22Rv1 (cell line): ENCODE results near the gene ITGB1.
"Not testable (repeated sequence)": the region's sequence is repeated elsewhere in the genome, so short reads cannot be mapped to it uniquely, and the experiment has no call there.

Source experiments
- H3K27ac ChIP-seq: fragments of 450-650 bp; 2 replicates; pipeline ENCODE4 v1.5.1; 2017
- ZFX ChIP-seq: fragments of 450-650 bp; IDR thresholded peaks from 2 replicates; pipeline ENCODE4 v1.6.1; 2017; ENCODE audit warnings: antibody characterized with exemption, borderline replicate concordance
- TF ChIP-seq, protein P1 (sequence below): fragments of 450-650 bp; IDR thresholded peaks from 2 replicates; pipeline ENCODE4 v1.5.1; 2017; ENCODE audit warnings: mild to moderate bottlenecking

The ITGB1 gene

DNA sequence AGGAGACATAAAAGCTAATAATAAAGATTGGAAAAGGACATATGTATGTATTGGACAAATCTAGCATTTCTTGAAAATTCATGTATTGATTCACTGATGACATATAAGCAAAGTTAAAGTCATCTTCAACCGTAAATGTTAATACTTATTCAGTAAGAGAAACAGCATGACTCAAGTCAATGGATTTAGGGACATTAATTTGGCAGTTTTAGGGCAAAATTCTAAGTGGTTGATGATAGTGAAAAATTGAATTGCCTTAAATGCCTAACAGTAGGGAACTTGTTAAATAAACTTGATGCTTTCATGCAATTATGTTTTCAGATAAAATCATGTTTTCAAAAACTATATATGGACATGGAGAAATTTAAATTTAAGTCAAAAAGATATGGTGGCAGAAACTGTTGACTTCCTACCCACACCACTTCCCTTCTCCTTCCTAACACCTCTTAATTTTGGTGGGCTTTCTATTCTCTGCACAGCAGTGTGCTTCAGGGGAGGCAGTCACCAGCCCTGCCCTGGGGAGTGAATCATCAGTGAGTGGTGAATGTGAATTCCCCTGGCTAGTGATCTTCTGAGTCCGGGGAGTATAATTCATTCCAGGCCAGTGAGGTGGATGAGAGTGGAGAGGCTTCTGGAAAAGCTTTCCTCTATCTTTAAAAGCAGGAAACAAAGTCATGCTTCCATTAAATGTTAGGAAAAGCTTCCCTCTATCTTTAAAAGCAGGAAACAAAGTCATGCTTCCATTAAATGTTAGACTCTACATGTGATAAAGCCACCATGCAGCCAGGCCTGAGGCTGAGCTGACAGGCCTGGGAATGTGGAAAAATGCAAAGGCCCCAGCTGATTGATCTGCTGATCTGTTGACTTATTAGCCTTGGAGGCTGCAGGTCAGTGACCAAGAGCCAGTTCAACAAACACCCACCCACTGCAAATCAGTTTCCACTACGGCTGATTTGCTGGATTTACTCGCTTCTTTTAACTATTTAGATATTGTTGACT is 25.2 kb upstream of the ITGB1 start:
- no peak overlapping the region for H3K27ac ChIP-seq
- TF ChIP-seq, protein P1, sequence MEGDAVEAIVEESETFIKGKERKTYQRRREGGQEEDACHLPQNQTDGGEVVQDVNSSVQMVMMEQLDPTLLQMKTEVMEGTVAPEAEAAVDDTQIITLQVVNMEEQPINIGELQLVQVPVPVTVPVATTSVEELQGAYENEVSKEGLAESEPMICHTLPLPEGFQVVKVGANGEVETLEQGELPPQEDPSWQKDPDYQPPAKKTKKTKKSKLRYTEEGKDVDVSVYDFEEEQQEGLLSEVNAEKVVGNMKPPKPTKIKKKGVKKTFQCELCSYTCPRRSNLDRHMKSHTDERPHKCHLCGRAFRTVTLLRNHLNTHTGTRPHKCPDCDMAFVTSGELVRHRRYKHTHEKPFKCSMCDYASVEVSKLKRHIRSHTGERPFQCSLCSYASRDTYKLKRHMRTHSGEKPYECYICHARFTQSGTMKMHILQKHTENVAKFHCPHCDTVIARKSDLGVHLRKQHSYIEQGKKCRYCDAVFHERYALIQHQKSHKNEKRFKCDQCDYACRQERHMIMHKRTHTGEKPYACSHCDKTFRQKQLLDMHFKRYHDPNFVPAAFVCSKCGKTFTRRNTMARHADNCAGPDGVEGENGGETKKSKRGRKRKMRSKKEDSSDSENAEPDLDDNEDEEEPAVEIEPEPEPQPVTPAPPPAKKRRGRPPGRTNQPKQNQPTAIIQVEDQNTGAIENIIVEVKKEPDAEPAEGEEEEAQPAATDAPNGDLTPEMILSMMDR = no peak
- no peak for TF ChIP-seq ZFX

DNA sequence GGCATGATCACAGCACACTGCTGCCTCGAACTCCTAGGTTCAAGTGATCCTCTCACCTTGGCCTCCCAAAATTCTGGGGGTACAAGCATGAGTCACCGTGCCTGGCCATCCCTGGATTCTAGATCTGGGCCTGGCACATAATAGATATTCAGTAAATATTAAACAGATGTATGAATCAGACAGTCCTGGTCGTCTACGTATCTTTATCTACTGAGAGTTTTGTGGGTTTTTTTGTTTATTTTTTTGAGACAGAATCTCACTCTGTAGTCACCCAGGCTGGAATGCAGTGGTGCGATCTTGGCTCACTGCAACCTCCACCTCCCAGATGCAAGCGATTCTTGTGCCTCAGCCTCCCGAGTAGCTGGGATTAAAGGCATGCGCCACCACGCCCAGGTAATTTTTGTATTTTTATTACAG is 24.3 kb upstream of the ITGB1 start:
- TF ChIP-seq, protein P1 = no peak
- no peak for TF ChIP-seq ZFX
- no peak overlapping the region for H3K27ac ChIP-seq

DNA sequence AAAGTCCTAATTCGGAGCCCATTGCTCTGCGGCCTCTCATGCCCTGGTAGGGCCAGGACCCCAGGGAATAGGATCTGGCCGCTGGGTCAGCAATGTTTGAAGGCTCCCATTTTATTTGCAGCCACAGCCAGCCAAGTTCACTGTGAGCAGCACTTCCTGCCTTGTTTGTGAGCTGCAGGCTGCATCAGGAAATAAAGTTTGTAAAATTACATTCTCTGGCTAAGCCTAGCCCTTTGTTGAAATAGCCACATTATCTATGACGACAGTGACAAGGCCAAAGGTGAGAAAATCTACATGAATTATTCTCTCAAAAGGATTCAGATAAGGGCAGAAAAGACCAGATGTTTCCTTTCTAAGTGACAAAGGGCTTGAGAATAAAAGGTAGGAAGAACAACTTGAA is 23.7 kb upstream of the ITGB1 start:
- TF ChIP-seq, protein P1 = no peak
- no peak for TF ChIP-seq ZFX
- H3K27ac ChIP-seq = no peak overlapping the region

DNA sequence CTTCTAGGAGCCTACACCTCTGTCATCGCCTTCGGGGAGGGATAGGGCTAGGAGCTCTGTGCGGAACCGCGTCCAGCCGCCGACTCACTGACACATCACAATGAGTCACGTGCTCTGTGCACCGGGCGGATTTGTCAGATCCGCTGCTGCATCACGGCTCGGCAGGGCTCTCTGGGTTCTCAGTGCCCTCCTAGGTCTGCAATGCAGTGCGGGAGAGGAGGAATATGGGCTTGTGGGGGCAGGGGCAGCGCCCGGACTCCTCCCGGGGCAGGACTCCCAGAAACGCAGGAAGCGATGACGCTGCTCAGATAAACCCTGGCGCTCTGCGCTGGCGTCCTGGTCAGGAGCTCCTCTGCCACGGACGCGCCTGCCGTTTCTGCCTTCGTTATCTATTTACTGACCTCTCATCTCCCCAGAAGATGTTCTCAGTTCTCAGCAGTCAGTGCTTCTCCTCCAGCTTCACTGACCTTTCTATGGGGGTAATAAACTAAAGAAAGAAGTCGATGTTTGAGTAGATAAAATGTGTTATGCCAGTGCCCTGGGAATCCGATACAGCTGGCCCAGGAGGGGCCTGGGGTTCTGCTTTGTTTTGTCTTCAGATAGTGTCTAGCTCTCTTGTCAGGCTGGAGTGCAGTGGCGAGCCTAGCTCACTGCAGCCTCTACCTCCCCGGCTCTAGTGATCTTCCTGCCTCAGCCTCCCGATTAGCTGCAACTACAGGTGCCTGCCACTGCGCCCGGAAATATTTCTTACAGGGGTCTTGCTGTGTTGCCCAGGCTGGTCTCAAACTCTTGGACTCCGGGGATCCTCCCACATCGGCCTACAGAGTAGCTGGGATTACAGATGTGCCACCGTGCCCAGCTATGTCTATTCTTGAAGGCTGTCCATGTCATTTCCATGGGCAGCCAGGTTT is 22.8 kb upstream of the ITGB1 start:
- peak overlapping the region; percentile 77 for H3K27ac ChIP-seq

DNA sequence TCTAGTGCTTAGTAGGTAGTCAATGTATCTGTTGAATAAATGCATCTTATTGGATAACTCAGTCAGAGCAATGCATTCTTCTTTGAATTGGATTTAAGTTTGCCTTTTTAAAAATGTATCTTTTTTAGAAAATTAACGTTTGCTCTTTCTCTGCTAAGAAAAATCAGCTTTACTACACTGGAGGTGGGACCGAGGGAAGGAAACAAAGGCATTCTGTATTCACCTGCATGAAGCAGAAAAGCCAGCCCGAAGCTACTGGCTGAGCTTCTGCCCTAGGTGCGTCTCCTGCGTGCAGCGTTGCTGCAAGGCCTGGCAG is 22.2 kb upstream of the ITGB1 start:
- TF ChIP-seq, protein P1 = no peak
- no peak for TF ChIP-seq ZFX
- peak overlapping the region; percentile 77 for H3K27ac ChIP-seq

More for the DNA sequence above, 22.8 kb upstream of the ITGB1 start:
- TF ChIP-seq ZFX = no peak
- TF ChIP-seq, protein P1 = no peak

DNA sequence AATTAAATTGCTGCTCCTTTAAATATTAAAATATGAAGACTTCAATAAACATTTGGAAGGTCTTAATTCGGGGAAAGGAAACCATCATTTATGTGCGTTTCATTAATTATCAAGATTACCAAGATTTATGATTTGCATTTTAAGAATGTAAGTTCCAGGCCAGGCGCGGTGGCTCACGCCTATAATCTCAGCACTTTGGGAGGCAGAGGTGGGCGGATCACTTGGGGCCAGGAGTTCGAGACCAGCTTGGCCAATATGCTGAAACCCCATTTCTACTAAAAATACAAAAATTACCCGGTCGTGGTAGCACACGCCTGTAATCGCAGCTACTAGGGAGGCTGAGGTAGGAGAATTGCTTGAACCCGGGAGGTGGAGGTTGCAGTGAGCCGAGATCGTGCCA is 21.7 kb upstream of the ITGB1 start:
- peak overlapping the region; percentile 77 for H3K27ac ChIP-seq

DNA sequence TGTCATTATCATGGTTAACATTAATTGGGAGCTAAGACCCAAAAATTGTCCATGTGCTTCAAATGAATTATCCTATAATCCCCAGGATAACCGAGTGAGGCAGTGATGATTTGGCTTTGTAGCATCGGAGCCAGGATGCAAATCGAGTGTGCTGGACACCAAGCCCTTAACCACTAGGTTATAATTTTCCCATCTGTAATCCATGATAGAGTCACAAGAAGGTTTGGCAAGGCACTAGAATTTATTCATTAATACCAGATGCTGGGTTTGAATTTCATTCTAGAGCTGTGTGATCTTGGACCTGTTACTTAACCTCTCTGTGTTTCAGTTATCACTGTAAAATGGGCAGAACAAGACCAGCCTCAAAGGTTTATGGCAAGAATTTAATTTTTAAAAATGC is 21.0 kb upstream of the ITGB1 start:
- H3K27ac ChIP-seq = no peak overlapping the region
- TF ChIP-seq, protein P1 = no peak
- no peak for TF ChIP-seq ZFX

DNA sequence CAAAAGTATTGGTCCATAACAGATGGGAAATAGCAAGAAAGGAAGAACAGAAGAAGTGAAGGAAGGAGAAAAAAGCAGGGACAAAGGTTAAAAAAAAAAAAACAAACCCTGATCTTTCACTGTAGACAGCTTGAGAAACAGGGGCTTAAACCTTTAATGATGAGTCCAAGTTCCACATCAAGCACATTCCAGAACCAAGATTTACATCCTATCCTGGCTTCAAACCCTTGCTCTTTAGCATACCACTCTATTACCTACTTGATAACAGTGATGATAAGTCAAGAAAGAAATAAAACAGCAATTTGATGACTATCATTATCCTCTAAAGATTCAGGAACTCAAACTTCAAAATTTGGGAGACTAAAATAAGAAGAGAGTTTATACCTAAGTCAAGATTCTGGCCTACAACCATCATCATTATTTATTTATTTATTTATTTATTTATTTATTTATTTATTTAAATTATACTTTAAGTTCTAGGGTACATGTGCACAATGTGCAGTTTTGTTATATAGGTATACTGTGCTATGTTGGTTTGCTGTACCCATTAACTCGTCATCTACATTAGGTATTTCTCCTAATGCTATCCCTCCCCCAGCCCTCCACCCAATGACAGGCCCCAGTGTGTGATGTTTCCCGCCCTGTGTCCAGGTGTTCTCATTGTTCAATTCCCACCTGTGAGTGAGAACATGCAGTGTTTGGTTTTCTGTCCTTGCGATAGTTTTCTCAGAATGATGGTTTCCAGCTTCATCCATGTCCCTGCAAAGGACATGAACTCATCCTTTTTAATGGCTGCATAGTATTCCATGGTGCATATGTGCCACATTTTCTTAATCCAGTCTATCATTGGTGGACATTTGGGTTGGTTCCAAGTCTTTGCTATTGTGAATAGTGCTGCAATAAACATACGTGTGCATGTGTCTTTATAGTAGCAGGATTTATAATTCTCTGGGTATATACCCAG is 20.1 kb upstream of the ITGB1 start:
- not testable (repeated sequence) for H3K27ac ChIP-seq
